Urothelium cell line (cell line): ENCODE results near the gene SCFD2.
"Not testable (repeated sequence)": the region's sequence is repeated elsewhere in the genome, so short reads cannot be mapped to it uniquely, and the experiment has no call there.

Experiments
- DNase-seq: peaks from one replicate; pipeline ENCODE4 v3.0.0; 2011; ENCODE audit warnings: low spot score, mixed read lengths
- FAIRE-seq: peaks from 2 replicates; lab custom pipeline; 2011; peaks lifted over from hg19 to GRCh38; lab: Jason Lieb, UNC

Gene SCFD2

DNA sequence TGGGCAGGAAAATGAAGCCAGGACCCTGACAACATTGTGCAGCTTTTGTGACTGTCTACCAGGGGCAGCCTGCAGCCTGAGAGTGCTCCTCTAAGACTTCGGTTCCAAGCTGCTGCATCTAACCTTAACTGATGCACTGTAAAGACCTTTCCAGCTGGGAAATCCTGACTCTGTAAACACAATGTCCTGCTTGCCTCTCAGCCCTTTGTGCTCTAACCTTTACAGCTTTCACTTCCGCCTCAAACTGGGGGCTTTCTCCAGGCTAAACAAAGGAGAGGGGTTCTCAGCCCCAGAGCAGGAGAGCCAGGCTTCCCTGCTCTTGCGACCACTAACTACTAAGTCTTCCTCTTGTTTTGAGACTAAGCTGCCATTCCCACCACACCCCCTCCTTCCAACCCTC lies 523.1 kb downstream of the SCFD2 start:
- FAIRE-seq (no peak), DNase-seq (no peak)

- FAIRE-seq (no peak), DNase-seq (peak; percentile 50)
These were observed 524.0 kb downstream of the SCFD2 start for GRCh38 chr4:52841682-52842456.

- DNase-seq (no peak), FAIRE-seq (no peak)
These were observed 525.1 kb downstream of the SCFD2 start for GRCh38 chr4:52840531-52841370.

DNA sequence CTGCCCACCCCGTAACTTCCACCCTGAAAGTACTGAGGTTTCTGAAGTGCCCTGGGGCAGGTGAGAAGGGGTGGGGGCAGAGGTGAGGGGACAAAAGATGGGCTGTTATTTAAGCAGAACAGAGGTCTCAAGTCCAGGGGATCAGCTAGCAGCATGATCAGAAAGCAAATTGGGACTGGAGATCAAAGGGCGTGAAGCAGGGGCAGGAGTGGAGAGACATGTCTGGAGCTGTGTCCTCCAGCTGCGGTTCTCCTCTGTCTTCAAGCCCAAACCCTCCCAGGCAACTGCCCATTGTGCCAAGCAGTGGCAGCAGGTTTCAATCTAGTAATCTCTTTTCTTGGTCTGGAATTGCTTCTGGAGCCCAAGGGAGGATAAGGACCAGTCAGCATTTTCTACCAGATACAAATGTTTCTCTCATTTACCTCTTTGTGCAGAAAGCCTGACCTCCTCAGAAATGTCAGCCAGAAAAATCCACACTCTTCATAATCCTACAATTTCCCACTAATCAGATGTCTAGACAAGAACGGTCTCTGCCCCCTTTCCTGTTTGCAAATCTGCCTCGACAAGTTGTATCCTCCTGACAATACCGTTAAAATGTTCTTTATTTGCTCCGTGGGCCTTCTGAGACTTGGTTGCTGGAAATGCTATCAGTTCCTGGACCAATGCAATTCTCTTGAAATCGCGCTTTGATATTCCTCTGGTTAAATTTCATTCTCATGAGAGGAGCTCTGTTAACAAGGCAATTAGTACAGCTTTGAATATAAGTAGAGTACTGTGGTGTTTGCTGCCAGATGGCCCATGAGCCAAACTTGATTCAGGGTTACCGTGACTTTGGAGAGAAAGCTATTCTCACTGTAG lies 526.9 kb downstream of the SCFD2 start:
- peak; percentile 82 for FAIRE-seq
- no peak for DNase-seq

DNA sequence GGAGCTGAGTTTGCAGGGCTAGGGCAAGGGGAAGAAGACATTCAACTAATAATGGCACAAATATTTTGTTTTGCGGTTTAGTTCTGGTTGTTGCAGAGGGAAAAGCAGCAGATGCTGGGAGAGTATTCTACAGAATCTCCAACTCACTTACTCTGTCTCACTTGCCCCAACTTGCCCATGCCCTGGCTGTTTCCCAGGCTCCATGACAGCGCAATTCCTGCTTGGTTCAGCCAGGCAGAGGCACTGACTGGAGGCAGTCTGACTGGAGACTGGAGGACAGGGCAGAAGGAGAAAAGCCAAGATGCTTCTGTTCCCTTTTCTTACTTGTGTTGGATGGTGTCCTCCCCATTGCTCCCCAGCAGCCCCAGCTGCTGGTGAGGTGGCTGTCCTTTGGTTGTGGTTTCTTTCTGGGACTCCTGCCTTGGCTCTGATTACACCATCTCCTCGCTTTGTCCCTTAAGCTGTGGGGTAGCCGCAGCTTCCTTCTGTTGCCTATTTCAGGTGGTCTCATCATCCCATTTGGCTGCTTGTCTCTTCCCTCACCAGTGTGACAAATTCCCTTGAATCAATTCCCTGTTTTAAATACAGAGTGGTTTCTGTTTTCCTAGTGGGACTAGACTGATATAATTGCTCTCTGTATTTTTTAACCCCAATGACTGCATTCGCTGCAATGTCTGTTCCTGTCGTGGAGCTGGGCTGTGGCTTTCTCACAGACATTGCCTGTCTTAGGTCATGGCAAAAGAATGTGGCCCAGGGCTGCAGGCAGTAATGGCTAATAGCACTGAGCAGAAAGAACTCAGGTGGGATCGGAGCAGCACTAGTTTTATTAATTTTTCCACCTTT lies 527.9 kb downstream of the SCFD2 start:
- FAIRE-seq (peak; percentile 95), DNase-seq (peak; percentile 92)

GRCh38 chr4:52836678-52837077 lies 529.2 kb downstream of the SCFD2 start:
- FAIRE-seq (no peak), DNase-seq (no peak)

DNA sequence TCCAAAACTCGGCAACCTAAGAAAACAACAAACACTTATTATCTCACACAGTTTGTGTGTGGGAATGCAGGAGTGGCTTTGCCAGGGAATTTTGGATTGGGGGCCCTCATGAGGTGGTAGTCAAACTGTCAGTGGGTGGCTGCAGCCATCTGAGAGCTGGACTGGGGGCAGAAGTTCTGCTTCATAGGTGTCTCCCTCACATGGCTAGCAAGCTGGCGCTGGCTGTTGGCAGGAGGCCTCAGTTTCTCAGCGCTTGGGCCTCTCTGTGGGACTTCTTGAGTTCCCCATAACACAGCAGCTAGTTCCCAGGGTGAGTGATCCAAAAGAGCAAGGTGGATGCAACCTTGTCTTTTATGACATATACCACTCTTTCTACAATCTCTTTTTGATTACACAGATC lies 529.7 kb downstream of the SCFD2 start:
- FAIRE-seq: no peak

DNA sequence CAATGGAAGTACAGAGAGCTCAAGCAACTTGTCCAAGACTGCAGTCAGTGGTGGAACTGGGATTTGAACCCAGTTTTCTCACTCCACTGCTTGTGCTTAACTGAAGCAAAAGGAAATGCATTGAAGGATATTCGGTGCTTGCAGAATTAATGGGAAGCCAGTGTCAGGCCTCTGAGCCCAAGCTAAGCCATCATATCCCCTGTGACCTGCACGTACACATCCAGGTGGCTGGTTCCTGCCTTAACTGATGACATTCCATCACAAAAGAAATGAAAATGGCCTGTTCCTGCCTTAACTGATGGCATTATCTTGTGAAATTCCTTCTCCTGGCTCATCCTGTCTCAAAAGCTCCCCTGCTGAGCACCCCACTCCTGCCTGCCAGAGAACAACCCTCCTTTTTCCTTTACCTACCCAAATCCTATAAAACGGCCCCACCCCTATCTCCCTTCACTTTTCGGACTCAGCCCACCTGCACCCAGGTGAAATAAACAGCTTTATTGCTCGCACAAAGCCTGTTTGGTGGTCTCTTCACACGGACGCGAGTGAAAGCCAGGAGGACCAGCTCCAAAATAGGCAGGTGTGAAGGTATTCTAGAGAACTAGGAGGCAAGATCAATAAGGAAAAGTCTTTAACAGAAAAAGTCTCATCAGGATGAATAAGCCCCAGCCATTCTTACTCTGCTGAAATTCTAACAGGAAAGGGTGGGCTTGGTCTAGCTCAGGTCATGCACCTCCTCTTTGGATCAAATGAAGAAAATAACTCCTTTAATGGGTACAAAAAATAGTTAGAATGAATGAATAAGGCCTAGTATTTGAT lies 531.0 kb downstream of the SCFD2 start:
- not testable (repeated sequence) for FAIRE-seq, DNase-seq

More for the DNA sequence above, 529.7 kb downstream of the SCFD2 start:
- DNase-seq: no peak

DNA sequence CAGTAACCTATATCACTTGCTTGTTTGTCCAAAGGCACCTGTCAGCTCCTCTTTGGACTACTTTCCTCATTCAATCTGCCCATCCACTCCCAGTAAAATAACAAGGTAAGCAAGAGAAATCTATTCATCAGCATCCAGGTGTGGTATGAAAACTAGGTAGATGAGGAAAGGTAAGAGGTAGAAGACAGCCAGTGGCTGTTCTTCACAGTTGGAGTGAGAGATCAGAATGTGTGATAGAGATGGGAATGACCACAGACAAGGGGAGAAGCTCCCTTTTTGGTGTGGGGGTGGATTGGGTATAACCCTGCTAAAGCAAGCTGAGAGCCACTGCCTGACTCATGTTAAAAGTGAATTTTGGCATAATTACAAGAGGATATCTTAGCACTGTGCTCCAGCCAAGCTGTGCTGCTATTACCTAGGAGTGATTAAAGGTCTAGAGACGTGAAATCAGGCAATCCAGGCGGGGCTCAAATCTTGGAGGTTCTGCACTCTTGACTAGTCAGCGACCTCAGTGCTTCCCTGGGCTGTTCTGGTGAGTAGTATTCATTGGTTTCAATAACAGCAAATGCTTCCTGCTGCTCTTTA lies 531.8 kb downstream of the SCFD2 start:
- FAIRE-seq (no peak), DNase-seq (no peak)

GRCh38 chr4:52825460-52826090 lies 540.3 kb downstream of the SCFD2 start:
- DNase-seq: no peak
- peak; percentile 93 for FAIRE-seq

GRCh38 chr4:52824603-52825459 lies 541.0 kb downstream of the SCFD2 start:
- FAIRE-seq: peak; percentile 79
- no peak for DNase-seq

- no peak for DNase-seq
- no peak for FAIRE-seq
These were observed 541.6 kb downstream of the SCFD2 start for GRCh38 chr4:52824270-52824602.

- DNase-seq (no peak), FAIRE-seq (no peak)
These were observed 542.2 kb downstream of the SCFD2 start for GRCh38 chr4:52823702-52824092.
